A673 (cell line): ENCODE measurements around the gene BPIFA3. TPM values are rescaled to one million over a fixed set of nuclear protein-coding genes. Genes with fewer than 3 reads are reported as not detected.

Source experiments
- BruUV-seq: library from RNA; stranded (reverse); fragments of 400-500 nt; replicated peaks from 2 replicates; lab custom pipeline; 2021; lab: Mats Ljungman, UMichigan
- CTCF ChIA-PET: fragments of 300-600 bp; sonication (Branson Sonifier 250); formaldehyde crosslinking; loops from one replicate; lab custom pipeline; 2022; ENCODE audit warnings: antibody characterized with exemption; lab: Charles Lee
- POLR2A ChIA-PET: fragments of 300-600 bp; sonication (Branson Sonifier 250); formaldehyde crosslinking; loops from one replicate; lab custom pipeline; 2022; ENCODE audit warnings: antibody characterized with exemption; ENCODE audit not compliant: low non-redundant PET; lab: Charles Lee
- DNase-seq: peaks from one replicate; pipeline ENCODE4 v3.0.0-alpha.2; 2015; ENCODE audit warnings: low spot score
- H3K27ac ChIP-seq: fragments of 200-600 bp; sonication (generic); 2 replicates; pipeline ENCODE4 v1.5.1; 2016; ENCODE audit warnings: mixed run types, low read depth, mild to moderate bottlenecking, mixed read lengths, antibody characterized with exemption, low read length; ENCODE audit not compliant: poor library complexity, severe bottlenecking
- H3K27me3 ChIP-seq: fragments of 200-600 bp; sonication (generic); replicated peaks from 2 replicates; pipeline ENCODE4 v1.6.1; 2017; ENCODE audit warnings: mixed run types, low read depth, mild to moderate bottlenecking, mixed read lengths, antibody characterized with exemption, low read length; ENCODE audit not compliant: insufficient read depth, poor library complexity
- H3K36me3 ChIP-seq: fragments of 200-600 bp; sonication (generic); 2 replicates; pipeline ENCODE4 v1.6.1; 2016; ENCODE audit warnings: mixed run types, mild to moderate bottlenecking, mixed read lengths, antibody characterized with exemption, low read length; ENCODE audit not compliant: insufficient read depth, poor library complexity, severe bottlenecking
- H3K4me1 ChIP-seq: fragments of 200-600 bp; sonication (generic); 2 replicates; pipeline ENCODE4 v1.6.1; 2017; ENCODE audit warnings: mixed run types, mild to moderate bottlenecking, mixed read lengths, antibody characterized with exemption, low read length; ENCODE audit not compliant: insufficient read depth, poor library complexity, severe bottlenecking
- H3K4me3 ChIP-seq: fragments of 200-600 bp; sonication (generic); 2 replicates; pipeline ENCODE4 v1.5.1; 2016; ENCODE audit warnings: low read depth, mixed run types, mild to moderate bottlenecking, mixed read lengths, low read length; ENCODE audit not compliant: poor library complexity, severe bottlenecking
- H3K9me3 ChIP-seq: fragments of 200-600 bp; sonication (generic); 2 replicates; pipeline ENCODE4 v1.6.1; 2016; ENCODE audit warnings: mixed run types, low read depth, mild to moderate bottlenecking, mixed read lengths, antibody characterized with exemption, low read length; ENCODE audit not compliant: poor library complexity, severe bottlenecking
- EZH2 ChIP-seq: fragments of 200-600 bp; sonication (generic); IDR thresholded peaks from 2 replicates; pipeline ENCODE4 v1.6.1; 2017; ENCODE audit warnings: borderline replicate concordance, low read depth, mild to moderate bottlenecking, mixed read lengths, antibody characterized with exemption, low read length; ENCODE audit not compliant: poor library complexity, severe bottlenecking
- intact Hi-C: fragments of 100-400 bp; cut with micrococcal nuclease; formaldehyde crosslinking; loops from one replicate; pipeline ENCODE4 v1.10.0; 2022; ENCODE audit not compliant: unreplicated experiment
- total RNA-seq: library from RNA; stranded (reverse); gene quantifications from 2 replicates; pipeline ENCODE4 v1.2.3, GENCODE V29; 2021
- TF ChIP-seq, protein P1 (sequence below): fragments of 300-800, 200-600 bp; sonication (generic); conservative IDR thresholded peaks from 2 replicates; pipeline ENCODE4 v1.5.1; 2017; ENCODE audit warnings: low read depth, mild to moderate bottlenecking, antibody characterized with exemption, low read length, moderate library complexity, mixed read lengths

The BPIFA3 gene
- total RNA-seq, 1 experiment from 2014 or later, result not detected

DNA sequence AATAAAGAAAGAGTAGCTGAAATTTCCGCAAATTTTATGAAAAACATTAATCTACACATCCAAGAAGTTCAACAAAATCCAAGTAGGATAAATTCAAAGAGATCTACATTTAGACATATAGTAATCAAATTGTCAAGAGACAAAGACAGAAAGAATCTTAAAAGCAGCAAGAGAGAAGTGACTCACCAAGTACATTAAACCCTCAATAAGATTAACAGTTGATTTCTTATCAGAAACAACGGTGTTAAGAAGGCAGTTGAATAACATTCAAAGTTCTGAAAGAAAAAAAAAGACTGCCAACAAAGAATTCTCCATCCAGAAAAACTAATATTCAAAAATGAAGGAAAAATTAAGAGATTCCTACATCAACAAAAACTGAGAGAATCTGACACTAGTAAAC lies 37.9 kb downstream of the BPIFA3 start:
- no peaks in the 10 kb centered on the region for H3K9me3 ChIP-seq
- CTCF ChIA-PET, result no interaction called here
- TF ChIP-seq EZH2, result no peak
- TF ChIP-seq, protein P1, sequence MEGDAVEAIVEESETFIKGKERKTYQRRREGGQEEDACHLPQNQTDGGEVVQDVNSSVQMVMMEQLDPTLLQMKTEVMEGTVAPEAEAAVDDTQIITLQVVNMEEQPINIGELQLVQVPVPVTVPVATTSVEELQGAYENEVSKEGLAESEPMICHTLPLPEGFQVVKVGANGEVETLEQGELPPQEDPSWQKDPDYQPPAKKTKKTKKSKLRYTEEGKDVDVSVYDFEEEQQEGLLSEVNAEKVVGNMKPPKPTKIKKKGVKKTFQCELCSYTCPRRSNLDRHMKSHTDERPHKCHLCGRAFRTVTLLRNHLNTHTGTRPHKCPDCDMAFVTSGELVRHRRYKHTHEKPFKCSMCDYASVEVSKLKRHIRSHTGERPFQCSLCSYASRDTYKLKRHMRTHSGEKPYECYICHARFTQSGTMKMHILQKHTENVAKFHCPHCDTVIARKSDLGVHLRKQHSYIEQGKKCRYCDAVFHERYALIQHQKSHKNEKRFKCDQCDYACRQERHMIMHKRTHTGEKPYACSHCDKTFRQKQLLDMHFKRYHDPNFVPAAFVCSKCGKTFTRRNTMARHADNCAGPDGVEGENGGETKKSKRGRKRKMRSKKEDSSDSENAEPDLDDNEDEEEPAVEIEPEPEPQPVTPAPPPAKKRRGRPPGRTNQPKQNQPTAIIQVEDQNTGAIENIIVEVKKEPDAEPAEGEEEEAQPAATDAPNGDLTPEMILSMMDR, result no peak
- intact Hi-C loops, result no loop called here
- H3K4me3 ChIP-seq, result no peak overlapping the region
- no peaks in the 10 kb centered on the region for H3K4me1 ChIP-seq
- H3K36me3 ChIP-seq, result no peaks in the 10 kb centered on the region
- H3K27ac ChIP-seq, result no peak overlapping the region
- DNase-seq, result no peak
- POLR2A ChIA-PET, result no interaction called here
- BruUV-seq, result no TSS peak
- peaks cover 28% of the 10 kb centered on the region for H3K27me3 ChIP-seq

DNA sequence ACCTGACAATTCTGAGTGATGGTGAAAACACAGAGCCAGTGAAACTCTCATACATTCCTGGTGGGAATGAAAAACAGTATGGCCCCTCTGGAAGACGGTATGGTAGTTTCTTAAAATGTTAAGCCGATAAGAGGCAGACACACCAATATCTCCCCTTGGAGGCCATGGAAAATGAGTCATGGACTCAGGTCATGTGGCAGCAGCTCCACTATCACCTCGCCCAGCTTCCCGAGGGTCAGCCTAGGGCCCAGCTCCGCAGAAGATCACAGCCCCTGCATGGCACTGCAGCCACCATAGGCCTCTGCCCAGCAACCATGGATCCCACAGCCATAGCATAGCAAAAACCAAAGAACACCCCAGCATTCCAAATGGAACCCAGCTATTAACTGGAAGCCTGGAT lies 40.1 kb downstream of the BPIFA3 start:
- intact Hi-C loops, result no loop called here
- H3K27me3 ChIP-seq, result peaks cover 42% of the 10 kb centered on the region
- no peak for DNase-seq
- no peak overlapping the region for H3K27ac ChIP-seq
- ChIA-PET CTCF (no interaction called here), POLR2A (no interaction called here)
- H3K36me3 ChIP-seq, result no peaks in the 10 kb centered on the region
- no peaks in the 10 kb centered on the region for H3K4me1 ChIP-seq
- TF ChIP-seq, protein P1, result no peak
- TF ChIP-seq EZH2, result no peak
- H3K9me3 ChIP-seq, result no peaks in the 10 kb centered on the region
- no TSS peak for BruUV-seq
- no peak overlapping the region for H3K4me3 ChIP-seq

DNA sequence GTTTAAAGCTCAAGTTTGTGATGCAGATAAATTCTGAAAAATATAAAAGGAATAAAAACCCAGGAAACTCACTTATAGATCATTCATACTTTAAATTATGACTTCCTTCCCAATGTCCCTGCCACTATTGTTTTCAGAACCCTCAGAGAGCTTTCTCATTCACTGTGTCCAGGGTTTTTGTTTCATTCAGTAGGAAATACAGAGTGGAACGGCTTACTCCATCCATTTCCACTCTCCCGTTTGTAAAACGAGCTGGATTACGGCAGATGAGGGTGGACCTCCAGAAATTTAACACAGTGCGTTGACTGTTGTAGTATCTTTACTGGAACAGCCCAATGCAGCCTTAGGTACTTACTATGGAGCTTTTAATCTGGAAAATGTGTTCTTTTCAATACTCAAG lies 42.2 kb downstream of the BPIFA3 start:
- H3K36me3 ChIP-seq, result no peaks in the 10 kb centered on the region
- H3K27me3 ChIP-seq, result peaks cover 48% of the 10 kb centered on the region
- POLR2A ChIA-PET, result no interaction called here
- no TSS peak for BruUV-seq
- no peaks in the 10 kb centered on the region for H3K9me3 ChIP-seq
- no peak for DNase-seq
- no peak overlapping the region for H3K4me3 ChIP-seq
- CTCF ChIA-PET, result no interaction called here
- H3K4me1 ChIP-seq, result no peaks in the 10 kb centered on the region
- TF ChIP-seq EZH2, result no peak
- TF ChIP-seq, protein P1, result no peak
- intact Hi-C loops, result no loop called here
- H3K27ac ChIP-seq, result no peak overlapping the region
